Measurements from ENCODE around the gene ITPR3. TPM values are rescaled to one million over a fixed set of nuclear protein-coding genes. Genes with fewer than 3 reads are reported as not detected.

The ITPR3 gene
- polyA plus RNA-seq, 1 of the 3 experiments (the other 2 are of a cell fraction) = 8.1 TPM

- TF ChIP-seq ZBTB33 (IDR thresholded peaks at IDR 0.05; ENCODE audit: borderline replicate concordance, low read depth) (no peak), CTCF (IDR thresholded peaks at IDR 0.05) (no peak), IRF3 (IDR thresholded peaks at IDR 0.05; ENCODE audit: low read depth, low read length) (no peak), GATA2 (CRISPR knock-in tag; IDR thresholded peaks at IDR 0.05) (no peak), MXI1 (IDR thresholded peaks at IDR 0.05; ENCODE audit: low read depth, low read length) (no peak)
These were observed 83.3 kb downstream of the ITPR3 start (continued) for GRCh38 chr6:33704215-33705066.

- H2AFZ ChIP-seq (ENCODE audit: low read depth) = no peak overlapping the region
- no peaks in the 10 kb centered on the region for H4K20me1 ChIP-seq (ENCODE audit: insufficient read depth)
- H3K4me2 ChIP-seq = no peak overlapping the region
- peaks cover 4% of the 10 kb centered on the region for H3F3A ChIP-seq (replicated peaks; ENCODE audit: insufficient read depth)
- no peaks in the 10 kb centered on the region for H3K9me3 ChIP-seq
- peaks cover 2 to 8% of the 10 kb centered on the region in 2 experiments; a peak in 2 of 4 replicates for H3K4me1 ChIP-seq (ENCODE audit: control insufficient read depth in 1 of 2, insufficient read depth in 2 of 2, low read depth in 1 of 2, low read length in 1 of 2)
- no peak overlapping the region for H3K27ac ChIP-seq (ENCODE audit: low read depth in 2 of 2, low read length in 1 of 2)
- POLR2A ChIA-PET = interaction anchor here (0.7 to 1.2 kb wide), 2 partner anchors 98 to 133 kb away, joined by 3 read pairs; no protein-coding TSS in a partner anchor
- peaks cover 7 to 38% of the 10 kb centered on the region in 2 experiments for H3K36me3 ChIP-seq (replicated peaks in 1 of 2; ENCODE audit: control insufficient read depth in 1 of 2, insufficient read depth in 2 of 2, low read length in 1 of 2)
- H3K27me3 ChIP-seq (ENCODE audit: insufficient read depth) = no peaks in the 10 kb centered on the region
- peaks cover 18% of the 10 kb centered on the region; the same call in 1 of the 2 replicates for H3K79me2 ChIP-seq (ENCODE audit: insufficient read depth)
- DNase-seq = no peak
- CTCF ChIA-PET = interaction anchor here (0.7 to 9.7 kb wide), 4 partner anchors 33 to 438 kb away, joined by 3 to 188 read pairs (median 3); no protein-coding TSS in a partner anchor
- 93% methylated on average over 9 of the region's 9 CpGs for WGBS (ENCODE audit: low lambda C conversion rate)
- H3K9ac ChIP-seq = no peak overlapping the region
- no peak overlapping the region for H3K4me3 ChIP-seq (ENCODE audit: low read depth in 2 of 2, low read length in 1 of 2)
- H3K9me2 ChIP-seq = no peaks in the 10 kb centered on the region
- TF ChIP-seq POLR2AphosphoS5 (IDR thresholded peaks at IDR 0.05; ENCODE audit: low read depth, low read length) (no peak), MEF2A (IDR thresholded peaks at IDR 0.05; ENCODE audit: borderline replicate concordance, low read depth) (no peak), FOXJ3 (CRISPR knock-in tag; IDR thresholded peaks at IDR 0.05) (no peak), USF2 (IDR thresholded peaks at IDR 0.05; ENCODE audit: borderline replicate concordance, low read depth, low read length) (no peak), TCF12 (IDR thresholded peaks at IDR 0.05) (no peak), NRF1 (IDR thresholded peaks at IDR 0.05; ENCODE audit: low read depth, low read length) (no peak), USF1 (IDR thresholded peaks at IDR 0.05; ENCODE audit: borderline replicate concordance, low read depth) (no peak), REST (IDR thresholded peaks at IDR 0.05; ENCODE audit: low read depth, low read length) (no peak), ZBTB33 (IDR thresholded peaks at IDR 0.05; ENCODE audit: borderline replicate concordance, low read depth) (no peak), RCOR1 (IDR thresholded peaks at IDR 0.05; ENCODE audit: low read length) (no peak)
These were observed 84.3 kb downstream of the ITPR3 start for GRCh38 chr6:33705268-33705885.
